AG09309 (cell line): ENCODE results near the gene LENG9.
"Not testable (repeated sequence)": the region's sequence is repeated elsewhere in the genome, so short reads cannot be mapped to it uniquely, and the experiment has no call there.

Source experiments
- DNase-seq: peaks from one replicate; pipeline ENCODE4 v3.0.0-alpha.2; 2010; ENCODE audit warnings: low read depth
- H3K4me3 ChIP-seq: 2 replicates; pipeline ENCODE4 v1.5.1; 2011; ENCODE audit warnings: mild to moderate bottlenecking, low read depth, low read length, moderate library complexity; ENCODE audit not compliant: control insufficient read depth
- TF ChIP-seq, protein P1 (sequence below): IDR thresholded peaks from 2 replicates; pipeline ENCODE4 v1.5.1; 2011; ENCODE audit warnings: mild to moderate bottlenecking, low read depth, low read length, inconsistent platforms; ENCODE audit not compliant: insufficient read depth, control insufficient read depth; ENCODE audit errors: missing control alignments

The LENG9 gene

DNA sequence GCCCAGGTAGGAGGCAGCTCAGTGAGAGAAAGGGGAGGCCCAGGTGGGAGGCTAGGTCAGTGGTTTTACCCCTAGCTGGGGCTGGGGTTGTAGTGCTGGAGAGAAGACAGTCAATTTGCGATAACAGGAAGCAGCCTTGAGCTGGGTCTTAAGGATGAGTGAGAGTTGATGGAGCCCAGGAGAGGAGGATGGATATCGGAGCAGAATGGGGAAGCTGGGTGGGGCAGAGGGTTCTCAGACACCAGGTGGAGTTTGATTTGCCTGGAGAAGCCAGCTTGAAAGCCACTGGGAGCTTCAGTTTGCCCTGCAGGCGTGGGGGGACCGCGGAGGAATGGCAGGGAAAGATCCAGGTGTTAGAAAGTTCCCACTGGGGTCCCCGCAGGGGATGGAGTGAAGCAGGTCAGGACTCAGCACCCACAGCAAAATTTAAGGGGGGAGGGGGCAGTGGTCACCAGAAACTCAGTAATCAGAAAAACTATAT lies 10.4 kb upstream of the LENG9 start:
- TF ChIP-seq, protein P1, sequence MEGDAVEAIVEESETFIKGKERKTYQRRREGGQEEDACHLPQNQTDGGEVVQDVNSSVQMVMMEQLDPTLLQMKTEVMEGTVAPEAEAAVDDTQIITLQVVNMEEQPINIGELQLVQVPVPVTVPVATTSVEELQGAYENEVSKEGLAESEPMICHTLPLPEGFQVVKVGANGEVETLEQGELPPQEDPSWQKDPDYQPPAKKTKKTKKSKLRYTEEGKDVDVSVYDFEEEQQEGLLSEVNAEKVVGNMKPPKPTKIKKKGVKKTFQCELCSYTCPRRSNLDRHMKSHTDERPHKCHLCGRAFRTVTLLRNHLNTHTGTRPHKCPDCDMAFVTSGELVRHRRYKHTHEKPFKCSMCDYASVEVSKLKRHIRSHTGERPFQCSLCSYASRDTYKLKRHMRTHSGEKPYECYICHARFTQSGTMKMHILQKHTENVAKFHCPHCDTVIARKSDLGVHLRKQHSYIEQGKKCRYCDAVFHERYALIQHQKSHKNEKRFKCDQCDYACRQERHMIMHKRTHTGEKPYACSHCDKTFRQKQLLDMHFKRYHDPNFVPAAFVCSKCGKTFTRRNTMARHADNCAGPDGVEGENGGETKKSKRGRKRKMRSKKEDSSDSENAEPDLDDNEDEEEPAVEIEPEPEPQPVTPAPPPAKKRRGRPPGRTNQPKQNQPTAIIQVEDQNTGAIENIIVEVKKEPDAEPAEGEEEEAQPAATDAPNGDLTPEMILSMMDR: no peak
- no peak for DNase-seq
- H3K4me3 ChIP-seq: peak overlapping the region; percentile 51

DNA sequence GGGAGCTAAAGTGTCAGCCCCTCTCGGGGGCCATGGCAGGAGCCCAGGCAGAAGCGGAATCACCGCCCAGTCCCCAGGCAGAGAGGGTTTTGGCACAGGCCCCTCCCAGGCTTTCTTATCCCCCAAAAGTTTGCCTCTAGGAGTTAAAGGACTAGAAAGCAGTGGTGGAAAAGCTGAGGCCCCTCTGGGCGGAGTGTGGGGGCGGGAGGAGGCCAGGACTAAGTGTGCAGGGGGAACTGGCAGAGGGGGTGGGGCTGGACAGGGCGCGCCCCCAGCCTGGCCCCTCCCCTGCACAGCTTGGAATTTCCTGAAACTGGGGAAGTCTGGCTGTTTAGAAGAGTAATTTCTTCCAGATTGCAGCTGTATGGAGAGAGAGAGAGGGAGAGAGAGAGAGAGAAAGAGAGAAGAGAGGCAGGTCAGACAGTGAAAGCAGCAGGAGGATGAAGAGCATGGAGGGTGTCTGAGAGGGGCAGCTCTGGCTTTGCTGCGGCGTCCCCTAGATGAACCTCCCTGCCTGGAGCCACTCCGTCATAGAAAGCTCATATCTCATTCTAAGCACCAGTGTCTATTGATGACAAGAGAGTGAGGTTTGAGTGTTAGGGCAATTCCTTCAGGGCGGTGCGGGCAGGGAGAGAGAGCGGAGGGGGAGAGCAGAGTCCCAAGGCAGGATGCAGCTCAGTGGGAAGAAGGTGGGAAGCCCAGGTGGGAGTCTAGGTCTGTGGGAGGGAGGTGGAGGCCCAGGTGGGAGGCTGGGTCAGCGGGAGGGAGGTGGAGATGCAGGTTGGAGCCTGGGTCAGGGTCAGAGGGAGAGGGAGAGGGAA lies 9.7 kb upstream of the LENG9 start, which contains the start of gene CDC42EP5:
TSS of gene CDC42EP5 (minus strand) at position 226 of the 821 bp plus-strand sequence. CDS start 7,749 bp downstream, outside the sequence.
- TF ChIP-seq, protein P1: no peak
- H3K4me3 ChIP-seq: peak within 1 kb of the TSS; percentile 51
- peak; percentile 72 for DNase-seq

DNA sequence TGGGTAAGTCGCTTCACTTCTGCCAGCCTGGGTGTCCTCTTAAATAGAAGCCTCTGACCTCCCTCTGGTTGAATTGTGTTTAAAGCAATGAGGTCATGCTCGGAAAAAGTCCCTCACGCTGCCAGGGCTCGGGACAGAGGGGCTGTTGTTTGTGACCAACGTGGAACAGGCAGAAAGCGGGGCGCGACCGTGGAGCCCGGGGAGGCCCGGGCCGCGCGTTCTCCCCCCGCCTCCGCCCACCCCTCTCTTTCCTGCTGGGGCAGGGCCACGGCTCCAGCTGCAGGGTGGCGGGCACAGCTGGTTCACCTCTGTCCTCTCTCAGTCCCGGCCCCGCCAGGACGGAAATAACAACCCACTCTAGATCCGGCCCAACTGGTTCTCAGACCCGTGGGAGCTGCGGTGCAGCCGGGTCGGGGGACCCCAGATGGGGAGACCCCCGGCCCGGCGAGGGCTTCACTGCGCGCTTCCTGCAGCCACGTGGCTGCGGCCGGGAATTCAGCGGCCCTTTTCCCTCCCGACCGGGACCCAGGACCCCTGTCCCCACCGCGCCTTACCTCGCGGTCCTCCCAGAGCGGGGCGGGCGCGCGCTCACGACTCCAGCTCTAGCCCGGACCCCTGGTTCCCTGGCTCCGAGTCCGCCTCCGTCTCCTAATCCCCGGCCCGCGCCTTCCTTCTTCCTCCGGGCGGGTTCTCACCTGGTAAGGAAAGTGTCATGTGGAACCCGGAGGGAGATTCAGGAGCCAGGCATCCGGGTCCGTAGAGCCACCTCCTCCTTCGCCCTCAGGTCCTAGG lies 7.6 kb upstream of the LENG9 start:
- DNase-seq: no peak
- peak overlapping the region; percentile 47 for H3K4me3 ChIP-seq
- TF ChIP-seq, protein P1: no peak

DNA sequence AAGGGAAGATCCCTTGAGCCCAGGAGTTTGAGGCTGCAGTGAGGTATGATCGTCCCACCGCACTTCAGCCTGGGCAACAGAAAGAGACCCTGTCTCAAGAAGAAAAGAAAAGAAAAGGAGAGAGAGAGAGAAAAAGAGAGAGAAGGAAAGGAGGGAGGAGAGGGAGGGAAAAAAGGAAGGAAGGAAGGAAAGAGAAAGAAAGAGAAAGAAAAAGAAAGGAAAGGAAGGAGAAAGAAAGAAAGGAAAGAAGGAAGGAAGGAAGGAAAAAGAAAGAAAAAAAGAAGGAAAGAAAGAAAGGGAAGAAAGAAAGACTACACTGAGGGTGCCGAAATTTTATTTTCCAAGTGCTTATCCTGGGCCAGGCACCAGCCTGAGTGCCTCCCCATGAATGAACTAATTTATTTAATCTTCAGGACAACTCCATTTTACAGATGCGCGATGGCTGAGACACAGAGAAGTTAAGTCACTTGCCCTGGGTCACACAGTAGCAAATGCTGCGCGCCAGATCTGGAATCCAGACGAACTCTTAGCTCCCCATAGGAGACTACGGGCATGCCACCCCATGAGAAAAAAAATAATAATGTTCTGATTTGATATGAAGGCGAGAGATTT lies 6.8 kb upstream of the LENG9 start:
- TF ChIP-seq, protein P1: no peak
- DNase-seq: no peak
- H3K4me3 ChIP-seq: no peak overlapping the region

DNA sequence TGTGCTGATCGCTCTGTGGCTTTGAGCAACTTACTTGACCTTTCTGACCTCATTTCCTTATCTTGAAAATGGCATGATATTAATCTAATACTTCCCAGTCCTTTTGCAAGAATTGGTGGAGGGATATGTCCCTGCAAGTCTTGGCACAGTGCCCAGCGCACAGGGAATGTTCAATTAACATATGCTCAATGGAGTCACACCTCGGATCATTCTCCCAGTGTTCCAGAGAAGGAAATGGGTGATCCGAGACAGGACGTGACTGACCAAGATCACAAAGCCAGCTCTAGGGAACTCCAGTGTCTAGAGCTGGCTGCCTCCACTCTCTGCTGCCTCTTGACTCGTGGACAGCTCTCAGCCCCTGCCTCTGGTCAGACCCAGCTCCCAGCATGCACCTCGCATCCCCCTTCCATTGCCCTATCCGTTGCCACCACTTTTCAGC lies 5.9 kb upstream of the LENG9 start:
- DNase-seq: no peak
- TF ChIP-seq, protein P1: no peak
- no peak overlapping the region for H3K4me3 ChIP-seq

DNA sequence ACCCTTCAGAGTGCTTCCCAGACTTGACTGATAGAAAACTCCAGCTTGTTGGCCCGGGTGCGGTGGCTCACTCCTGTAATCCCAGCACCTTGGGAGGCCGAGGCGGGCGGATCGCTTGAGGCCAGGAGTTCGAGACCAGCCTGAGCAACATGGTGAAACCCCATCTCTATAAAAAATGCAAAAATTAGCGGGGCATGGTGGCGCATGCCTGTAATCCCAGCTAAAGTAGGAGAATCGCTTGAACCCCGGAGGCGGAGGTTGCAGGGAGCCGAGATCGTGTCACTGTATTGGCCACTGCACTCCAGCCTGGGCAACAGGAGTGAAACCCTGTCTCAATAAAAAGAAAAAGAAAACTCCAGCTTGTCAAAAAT lies 2.5 kb upstream of the LENG9 start:
- not testable (repeated sequence) for DNase-seq, H3K4me3 ChIP-seq
